Cardiac septum (tissue), 1 donor: ENCODE results near the gene POLR2F. TPM values are rescaled to one million over a fixed set of nuclear protein-coding genes. Genes with fewer than 3 reads are reported as not detected.
"Not testable (repeated sequence)": the region's sequence is repeated elsewhere in the genome, so short reads cannot be mapped to it uniquely, and the experiment has no call there.

Source experiments
- DNase-seq: peaks from one replicate; pipeline ENCODE4 v3.0.0-alpha.2; 2020; ENCODE audit warnings: low spot score
- intact Hi-C: fragments of 100-400 bp; cut with DNase I; formaldehyde crosslinking; loops from one replicate; pipeline ENCODE4 v1.14.0; 2022
- total RNA-seq: library from RNA; stranded (reverse); fragmentation: NEBNext Ultra II Directional; extraction: Animal tissue kit (Norgen Biotek cat#: 25700); gene quantifications from one replicate; pipeline ENCODE4 v1.2.1, GENCODE V29; 2021
- donor health status: DM: no; HTN: no; CAD: no.

Gene POLR2F
- total RNA-seq, 1 donor from 2014 or later = 50.5 TPM

- DNase-seq = no peak
- intact Hi-C loops = no loop called here
Observed at GRCh38 chr22:37973271-37974170, 20.0 kb downstream of the POLR2F start.

DNA sequence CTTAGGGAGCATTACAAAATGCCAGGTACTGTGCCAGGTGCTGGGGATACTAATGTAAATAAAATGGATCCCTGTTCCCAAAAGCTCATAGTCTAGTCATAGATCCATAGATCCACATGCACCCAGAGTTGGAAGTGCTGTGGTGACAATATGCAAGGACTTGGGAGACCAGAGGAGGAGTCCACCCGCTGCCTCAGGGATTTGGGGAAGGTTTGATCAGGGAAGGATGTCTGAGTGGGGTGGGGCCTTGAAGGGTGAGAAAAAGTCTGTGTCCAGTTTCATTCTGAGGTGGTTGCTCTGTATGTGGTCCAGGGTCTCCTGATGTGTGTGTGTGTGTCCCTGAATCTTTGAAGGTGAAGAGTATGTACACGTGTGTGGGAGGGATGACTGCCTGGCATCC, 21.7 kb downstream of the POLR2F start:
- intact Hi-C loops = no loop called here
- no peak for DNase-seq

- intact Hi-C loops, DNase-seq: not testable (repeated sequence)
Observed at GRCh38 chr22:37976022-37976421, 22.5 kb downstream of the POLR2F start.

DNA sequence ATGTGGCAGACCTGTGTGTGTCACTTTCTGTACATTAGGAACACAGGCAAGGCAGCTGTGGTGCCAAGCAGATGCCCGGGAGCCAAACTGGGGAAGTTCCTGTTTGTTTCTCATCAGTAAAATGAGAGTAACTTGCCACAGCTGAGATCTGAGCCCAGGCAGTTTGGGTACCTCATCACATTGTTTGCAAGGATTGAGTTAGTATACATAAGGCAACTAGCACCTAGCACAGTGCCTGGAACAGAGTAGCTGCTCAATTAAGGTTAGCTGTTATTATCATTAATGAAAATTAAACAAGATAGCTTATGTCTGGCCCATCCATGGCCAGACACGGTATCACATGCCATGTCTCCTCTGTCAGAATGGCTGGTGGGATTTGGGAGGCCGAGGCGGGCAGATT, 23.0 kb downstream of the POLR2F start:
- DNase-seq = no peak
- intact Hi-C loops = no loop called here

DNA sequence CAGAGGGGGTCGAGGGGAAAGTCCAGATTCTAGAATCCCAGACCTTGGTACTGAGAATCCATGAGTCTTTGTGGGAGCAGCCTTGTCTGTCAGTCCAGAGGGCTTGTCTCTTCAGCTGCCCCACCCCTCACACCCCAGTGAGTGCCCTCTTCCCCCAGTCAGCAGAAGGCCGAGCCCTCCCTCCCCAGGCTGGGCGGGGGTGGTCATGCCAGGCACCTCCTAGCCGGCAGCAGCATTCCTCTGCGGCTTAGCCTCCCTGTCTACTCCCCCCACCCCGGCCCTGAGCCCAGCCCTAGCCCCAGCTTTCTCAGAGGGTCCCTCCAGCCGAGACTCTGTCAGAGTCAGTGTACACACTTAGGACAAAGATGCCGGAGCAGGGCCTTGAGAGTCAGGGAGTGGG, 26.3 kb downstream of the POLR2F start:
- intact Hi-C loops = no loop called here
- no peak for DNase-seq

DNA sequence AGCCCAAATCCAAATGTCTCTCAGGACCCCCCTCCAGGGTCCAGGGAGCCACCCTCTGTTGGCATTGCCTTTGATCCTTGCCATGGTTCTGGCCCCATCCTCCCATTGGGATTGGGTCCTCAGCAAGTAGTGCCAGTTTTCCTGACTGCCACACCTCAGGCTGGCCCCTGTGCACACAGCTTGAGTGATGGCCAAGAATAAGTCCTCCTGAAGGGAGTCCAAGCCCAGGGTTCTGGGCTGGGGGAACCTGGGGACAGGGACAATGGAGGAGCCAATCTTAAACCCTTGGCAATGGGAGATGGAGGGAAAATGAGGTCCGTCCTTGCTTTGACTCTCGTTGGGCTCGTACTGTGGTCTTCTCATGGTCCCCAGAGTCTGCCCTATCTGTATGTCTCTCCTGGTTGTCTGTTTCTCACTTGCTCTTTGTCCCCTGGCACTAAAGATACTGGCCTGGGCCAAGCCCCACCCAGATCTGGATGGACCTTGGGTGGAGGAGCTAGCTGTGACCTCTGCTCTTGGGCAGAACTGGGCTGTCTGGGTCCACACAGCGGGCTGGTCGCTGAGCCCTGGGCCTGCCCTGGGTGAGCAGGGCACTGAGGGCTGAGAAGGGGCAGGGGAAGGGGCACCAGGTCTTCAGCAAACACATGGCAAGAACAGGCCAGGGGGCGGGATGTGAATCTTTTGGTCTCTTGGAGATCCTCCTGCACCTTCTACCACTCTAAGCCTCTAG, 27.9 kb downstream of the POLR2F start:
- DNase-seq = no peak
- intact Hi-C loops = no loop called here

- intact Hi-C loops = no loop called here
- DNase-seq = no peak
Observed at GRCh38 chr22:37982151-37982785, 28.8 kb downstream of the POLR2F start.

DNA sequence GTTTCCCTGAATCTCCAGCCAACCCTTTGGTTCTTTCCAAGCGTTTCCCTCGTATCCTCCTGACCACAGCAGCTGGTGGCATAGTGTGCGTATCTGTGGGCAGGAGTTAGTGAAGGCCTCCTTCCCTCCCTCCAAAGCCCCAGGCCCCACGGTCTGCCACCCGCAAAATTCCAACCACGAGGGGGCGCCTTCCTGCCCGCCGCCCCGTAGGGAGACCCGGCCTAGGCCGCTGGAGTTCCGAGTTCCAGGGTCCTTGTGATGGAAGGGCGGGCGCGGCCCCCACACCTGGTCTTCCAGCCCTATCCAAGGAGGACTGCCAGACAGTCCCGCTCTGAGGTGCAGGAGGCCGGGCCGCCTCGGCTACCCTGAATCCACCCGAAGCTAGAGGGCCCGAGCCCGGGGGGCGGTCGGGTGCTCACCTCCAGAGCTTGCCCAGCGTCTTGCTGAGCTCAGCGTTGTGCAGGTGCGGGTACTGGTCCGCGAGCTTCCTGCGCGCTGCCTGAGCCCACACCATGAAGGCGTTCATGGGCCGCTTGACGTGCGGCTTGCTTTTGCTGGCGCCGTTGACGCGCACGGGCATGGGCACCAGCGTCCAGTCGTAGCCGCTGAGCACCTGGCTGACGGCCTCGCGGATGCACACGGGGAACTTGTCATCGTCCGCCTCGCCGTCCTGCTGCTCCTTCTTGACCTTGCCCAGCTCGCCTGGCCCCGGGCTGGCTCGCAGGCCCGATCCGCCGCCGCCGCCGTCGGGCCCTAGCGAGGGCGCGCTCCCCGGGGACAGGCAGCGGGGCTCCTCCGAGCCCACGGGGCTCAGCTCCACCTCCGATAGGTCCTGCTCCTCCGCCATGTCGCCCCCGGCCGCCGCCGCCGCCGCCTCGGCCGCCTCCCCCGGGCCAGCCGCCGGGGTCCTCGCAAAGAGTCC, 29.7 kb downstream of the POLR2F start:
- DNase-seq = no peak

GRCh38 chr22:37983860-37984791, 30.6 kb downstream of the POLR2F start, which contains the start of gene SOX10:
Gene SOX10, minus strand, starts transcription at chr22:37984555. Its CDS starts 771 bp downstream, at chr22:37983784.
- no peak for DNase-seq
- intact Hi-C loops = no loop called here

More for the DNA sequence above, 29.7 kb downstream of the POLR2F start:
- intact Hi-C loops = no loop called here

GRCh38 chr22:37985050-37985585, 31.6 kb downstream of the POLR2F start:
- no peak for DNase-seq
- intact Hi-C loops = no loop called here

DNA sequence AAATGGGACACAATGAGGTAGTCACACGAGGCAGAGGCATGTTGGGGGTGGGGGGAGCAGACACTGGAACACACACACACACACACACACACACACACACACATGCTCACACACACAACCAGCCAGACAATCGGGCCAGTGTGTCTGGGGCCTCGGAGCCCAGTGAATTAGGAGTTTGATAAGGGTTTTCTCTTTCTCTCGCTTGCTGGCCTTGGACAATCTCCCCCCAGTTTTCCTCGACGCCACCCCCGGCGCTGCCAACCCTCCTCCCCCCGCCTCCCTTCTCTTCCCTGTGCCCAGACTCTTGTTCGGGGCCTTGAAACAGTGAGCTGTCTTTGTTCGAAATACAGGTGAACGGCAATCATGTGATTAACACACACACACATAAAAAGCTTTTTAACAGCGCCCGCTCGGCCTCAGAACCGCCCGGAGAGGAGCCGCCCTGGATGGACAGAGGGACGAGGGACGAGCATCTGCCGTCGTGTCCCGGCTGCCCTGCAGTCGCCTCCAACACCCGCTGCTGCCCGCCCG, 32.3 kb downstream of the POLR2F start:
- DNase-seq = no peak

DNA sequence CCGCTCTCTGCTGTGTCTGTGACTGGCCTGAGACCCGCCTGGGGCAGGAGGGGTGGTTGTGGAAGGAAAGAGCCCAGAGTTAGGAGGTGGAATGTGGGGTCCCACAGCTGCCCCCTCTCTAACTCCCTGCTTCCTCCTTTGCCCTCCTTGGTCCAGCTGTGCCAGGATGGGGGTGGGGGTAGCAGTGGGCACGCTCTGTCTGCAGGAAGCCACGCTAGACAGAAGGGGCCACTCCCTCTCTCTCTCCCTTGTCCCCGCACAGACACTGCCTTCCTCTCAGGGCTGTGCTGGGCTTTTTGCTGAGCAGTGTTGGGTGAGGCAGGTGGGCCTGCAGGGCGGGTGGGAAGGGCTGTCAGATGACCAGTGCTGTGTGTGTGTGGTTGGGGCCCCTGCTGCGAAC, 32.9 kb downstream of the POLR2F start:
- intact Hi-C loops = no loop called here
- no peak for DNase-seq

More for the DNA sequence above, 32.3 kb downstream of the POLR2F start:
- intact Hi-C loops = no loop called here

DNA sequence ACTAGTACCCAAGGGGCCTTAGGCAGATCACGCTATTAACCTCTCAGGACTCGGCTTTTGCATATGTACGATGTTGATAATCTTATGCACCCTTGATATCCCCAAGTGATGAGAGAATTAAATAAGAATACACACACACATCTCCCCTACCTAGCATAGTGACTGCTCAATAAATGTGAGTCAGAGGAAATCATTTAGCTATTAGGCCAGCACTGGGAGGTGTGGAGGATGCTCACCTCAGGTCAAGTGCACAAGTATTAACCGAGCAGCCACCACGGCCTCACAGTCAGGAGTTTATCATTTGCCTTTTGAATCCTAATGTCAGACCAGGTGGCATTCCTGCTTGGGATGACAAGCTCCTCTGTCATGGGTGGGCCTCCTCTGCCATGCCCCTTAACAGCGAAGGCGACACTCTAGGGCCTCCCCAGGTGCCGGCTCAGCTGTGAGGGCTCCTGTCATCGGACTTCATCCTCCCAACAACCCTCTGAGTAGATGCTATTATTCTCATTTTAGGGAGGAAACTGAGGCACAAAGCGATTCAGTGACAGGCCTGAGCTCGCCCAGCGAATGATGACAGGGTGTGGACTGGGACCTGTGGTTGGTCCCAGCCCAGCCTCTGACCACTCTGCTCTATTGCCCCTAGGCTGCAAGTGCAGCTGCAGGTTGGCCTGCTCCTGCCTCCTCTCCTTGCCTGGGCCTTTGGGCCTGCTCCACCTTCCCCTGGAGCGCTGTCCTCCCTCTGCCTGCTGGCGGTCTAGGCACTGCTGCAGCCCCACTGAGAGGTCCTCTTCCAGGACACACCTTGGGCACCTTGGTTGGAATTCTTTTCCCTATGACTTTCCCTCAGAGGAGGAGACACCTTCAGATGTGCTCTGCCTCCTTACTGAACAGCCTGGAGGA, 35.9 kb downstream of the POLR2F start:
- intact Hi-C loops = no loop called here
- no peak for DNase-seq

DNA sequence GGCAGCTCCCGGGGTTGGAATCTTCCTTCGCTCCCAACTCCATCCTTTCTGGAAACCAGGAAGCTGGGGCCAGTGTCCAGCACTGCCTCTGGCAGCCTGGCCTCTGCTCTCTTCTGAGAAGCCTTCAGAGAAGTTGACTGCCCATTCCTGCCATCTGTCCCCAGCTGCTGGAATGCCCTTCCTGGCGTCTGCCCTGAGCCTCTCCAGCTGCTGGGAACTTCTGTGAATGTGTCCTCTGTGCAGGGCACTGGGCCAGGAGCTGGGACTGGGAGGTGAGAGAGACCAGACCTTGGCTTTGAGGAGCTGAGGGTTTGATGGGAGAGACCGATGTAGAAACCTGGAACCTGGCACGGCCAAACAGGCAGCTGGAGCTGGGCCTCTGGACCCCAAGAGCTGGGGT, 36.8 kb downstream of the POLR2F start:
- no peak for DNase-seq
- intact Hi-C loops = no loop called here

DNA sequence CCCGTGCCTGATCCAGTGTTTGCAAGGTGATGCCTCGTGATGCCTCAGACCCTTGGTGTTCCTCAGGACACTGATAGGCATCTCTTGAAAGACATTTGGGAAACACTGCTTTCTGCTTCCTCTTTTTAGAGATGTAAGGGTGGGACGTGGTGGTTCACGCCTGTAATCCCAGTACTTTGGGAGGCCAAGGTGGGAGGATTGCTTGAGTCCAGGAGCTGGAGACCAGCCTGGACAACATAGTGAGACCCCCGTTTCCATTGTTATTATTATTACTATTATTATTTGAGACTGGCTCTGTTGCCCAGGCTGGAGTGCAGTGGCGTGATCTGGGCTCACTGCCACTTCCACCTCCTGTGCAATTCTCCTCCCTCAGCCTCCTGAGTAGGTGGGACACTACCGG, 37.4 kb downstream of the POLR2F start:
- DNase-seq = no peak
- intact Hi-C loops = no loop called here

DNA sequence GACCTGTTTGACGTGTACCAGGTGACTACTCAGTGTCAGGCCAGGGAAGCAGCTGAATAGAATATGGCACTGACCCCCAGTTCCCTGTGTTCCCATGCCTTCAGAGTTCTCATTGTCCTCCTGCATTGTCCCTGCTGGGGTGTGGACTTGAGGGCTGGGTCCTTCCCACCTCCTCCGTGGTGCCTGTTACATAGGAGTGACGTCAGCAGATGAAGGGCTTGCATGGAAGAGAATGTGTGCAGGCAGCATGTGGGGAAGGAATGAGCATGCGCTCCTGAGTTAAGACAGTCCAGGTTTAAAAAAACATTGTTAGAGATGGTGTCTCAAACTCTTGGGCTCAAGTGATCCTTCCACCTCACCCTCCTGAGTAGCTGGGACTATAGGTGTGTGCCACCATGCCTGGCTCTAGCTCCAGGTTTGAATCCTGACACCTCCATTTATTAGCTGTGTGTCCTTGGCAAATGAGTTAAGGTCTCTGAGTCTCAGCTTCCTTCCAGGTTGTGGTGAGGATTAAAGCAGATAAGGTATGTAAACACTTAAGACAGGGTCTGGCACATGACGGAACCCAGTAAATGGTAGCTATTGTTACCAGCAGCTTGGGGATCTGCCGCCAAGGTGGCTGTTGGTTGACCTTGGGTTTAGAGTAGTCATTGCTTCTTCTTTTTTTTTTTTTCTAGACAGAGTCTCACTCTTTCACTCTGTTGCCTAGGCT, 38.4 kb downstream of the POLR2F start:
- no peak for DNase-seq
- intact Hi-C loops = no loop called here
